IMR-90 (cell line): ENCODE results near the gene TIRAP. TPM values are rescaled to one million over a fixed set of nuclear protein-coding genes. Genes with fewer than 3 reads are reported as not detected.

Experiments
- ATAC-seq: fragments of 200-7000 bp; cut with Tn5 transposase; 2 replicates; pipeline ENCODE4 v1.9.1; 2020; ENCODE audit warnings: low read depth, mild to moderate bottlenecking, moderate library complexity
- BruUV-seq: library from RNA; stranded (reverse); fragments of 400-500 nt; replicated peaks from 2 replicates; lab custom pipeline; 2021; lab: Mats Ljungman, UMichigan
- CTCF ChIA-PET: fragments of 300-600 bp; formaldehyde crosslinking; extraction: SDS; loops from one replicate; lab custom pipeline; 2021; ENCODE audit warnings: antibody characterized with exemption; lab: Yijun Ruan, JAX
- POLR2A ChIA-PET: fragments of 300-600 bp; sonication (Branson Sonifier 250); formaldehyde crosslinking; loops from one replicate; lab custom pipeline; 2022; ENCODE audit warnings: antibody characterized with exemption; ENCODE audit not compliant: unreplicated experiment; lab: Charles Lee
- DNase-seq: peaks from one replicate; pipeline ENCODE4 v3.0.0; 2013
- H2AFZ ChIP-seq: replicated peaks from 2 replicates; pipeline ENCODE3; 2013; ENCODE audit warnings: low read length, mild to moderate bottlenecking; ENCODE audit not compliant: poor library complexity
- H2AK5ac ChIP-seq: 2 replicates; pipeline ENCODE4 v1.6.1; 2013; ENCODE audit warnings: low read depth, low read length, inconsistent platforms
- H2AK9ac ChIP-seq: replicated peaks from 2 replicates; pipeline ENCODE3; 2013; ENCODE audit warnings: mild to moderate bottlenecking, low read depth, low read length, moderate library complexity; ENCODE audit not compliant: poor library complexity
- H2BK120ac ChIP-seq: 2 replicates; pipeline ENCODE4 v1.6.1; 2013; ENCODE audit warnings: low read depth, low read length, inconsistent platforms
- H2BK15ac ChIP-seq: 3 replicates; pipeline ENCODE4 v1.6.1; 2013; ENCODE audit warnings: low read depth, low read length, inconsistent platforms
- H2BK20ac ChIP-seq: 2 replicates; pipeline ENCODE4 v1.6.1; 2013; ENCODE audit warnings: low read depth, mild to moderate bottlenecking, inconsistent platforms, low read length, moderate library complexity
- H2BK5ac ChIP-seq: 2 replicates; pipeline ENCODE4 v1.6.1; 2013; ENCODE audit warnings: mild to moderate bottlenecking, low read depth, low read length, inconsistent platforms; ENCODE audit not compliant: poor library complexity, severe bottlenecking
- H3K14ac ChIP-seq: replicated peaks from 2 replicates; pipeline ENCODE4 v1.6.1; 2013; ENCODE audit warnings: low read depth, low read length, inconsistent platforms
- H3K18ac ChIP-seq: 2 replicates; pipeline ENCODE4 v1.6.1; 2013; ENCODE audit warnings: low read depth, low read length, control low read depth
- H3K23ac ChIP-seq: 2 replicates; pipeline ENCODE4 v1.6.1; 2013; ENCODE audit warnings: low read depth, low read length, inconsistent platforms
- H3K27ac ChIP-seq: 2 replicates; pipeline ENCODE4 v1.5.1; 2013; ENCODE audit warnings: mild to moderate bottlenecking, control low read depth, low read length; ENCODE audit not compliant: insufficient read depth
- H3K27me3 ChIP-seq: 2 replicates; pipeline ENCODE4 v1.6.1; 2013; ENCODE audit warnings: low read length; ENCODE audit not compliant: control insufficient read depth, insufficient read depth
- H3K36me3 ChIP-seq: 2 replicates; pipeline ENCODE4 v1.6.1; 2013; ENCODE audit warnings: low read length, mixed read lengths; ENCODE audit not compliant: control insufficient read depth, insufficient read depth
- H3K4ac ChIP-seq: 2 replicates; pipeline ENCODE4 v1.6.1; 2013; ENCODE audit warnings: low read depth, low read length, inconsistent platforms
- H3K4me1 ChIP-seq: 2 replicates; pipeline ENCODE4 v1.6.1; 2013; ENCODE audit warnings: low read length, mixed read lengths; ENCODE audit not compliant: control insufficient read depth, insufficient read depth
- H3K4me2 ChIP-seq: 2 replicates; pipeline ENCODE4 v1.6.1; 2013; ENCODE audit warnings: low read depth, mild to moderate bottlenecking, control low read depth, low read length, moderate library complexity
- H3K4me3 ChIP-seq: 2 replicates; pipeline ENCODE4 v1.5.1; 2013; ENCODE audit warnings: low read depth, mild to moderate bottlenecking, control low read depth, low read length, moderate library complexity; ENCODE audit not compliant: insufficient read depth
- H3K56ac ChIP-seq: 2 replicates; pipeline ENCODE4 v1.6.1; 2013; ENCODE audit warnings: low read length, inconsistent platforms; ENCODE audit not compliant: insufficient read depth; ENCODE audit errors: extremely low read depth
- H3K79me1 ChIP-seq, 2 experiments: 2 replicates each; pipeline ENCODE4 v1.6.1; 2013; ENCODE audit warnings: low read length in 2 of 2, inconsistent platforms in 1 of 2, low read depth in 1 of 2
- H3K9ac ChIP-seq: 2 replicates; pipeline ENCODE4 v1.6.1; 2013; ENCODE audit warnings: low read depth, low read length, control low read depth
- H3K9me1 ChIP-seq: 2 replicates; pipeline ENCODE4 v1.6.1; 2013; ENCODE audit warnings: low read length, inconsistent platforms; ENCODE audit not compliant: insufficient read depth
- H3K9me3 ChIP-seq: 2 replicates; pipeline ENCODE4 v1.6.1; 2013; ENCODE audit warnings: low read length; ENCODE audit not compliant: control insufficient read depth, insufficient read depth
- H4K20me1 ChIP-seq: 2 replicates; pipeline ENCODE4 v1.6.1; 2013; ENCODE audit warnings: low read length, inconsistent platforms; ENCODE audit not compliant: insufficient read depth
- H4K5ac ChIP-seq: 2 replicates; pipeline ENCODE4 v1.6.1; 2013; ENCODE audit warnings: mild to moderate bottlenecking, low read depth, low read length, control low read depth
- H4K8ac ChIP-seq, 2 experiments: 2 replicates each; pipeline ENCODE4 v1.6.1; 2013; ENCODE audit warnings: low read depth in 2 of 2, low read length in 2 of 2, control low read depth in 1 of 2, inconsistent platforms in 1 of 2
- H4K91ac ChIP-seq: 2 replicates; pipeline ENCODE4 v1.6.1; 2013; ENCODE audit warnings: low read depth, low read length, inconsistent platforms; ENCODE audit not compliant: insufficient read depth
- BHLHE40 ChIP-seq: fragments of 150-350 bp; IDR thresholded peaks from 2 replicates; pipeline ENCODE4 v1.6.1; 2016; ENCODE audit warnings: mild to moderate bottlenecking, low read depth, low read length
- CEBPB ChIP-seq: IDR thresholded peaks from 2 replicates; pipeline ENCODE4 v1.6.1; 2012; ENCODE audit warnings: low read depth, low read length, improper control_type of control experiment
- CTCF ChIP-seq: conservative IDR thresholded peaks from 2 replicates; pipeline ENCODE4 v1.5.1; 2012; ENCODE audit warnings: mild to moderate bottlenecking, low read depth, low read length, improper control_type of control experiment
- ELK1 ChIP-seq: fragments of 150-350 bp; IDR thresholded peaks from 2 replicates; pipeline ENCODE4 v1.6.1; 2016; ENCODE audit warnings: low read depth, mild to moderate bottlenecking, low read length, moderate library complexity, borderline replicate concordance
- FOS ChIP-seq: fragments of 150-350 bp; IDR thresholded peaks from 2 replicates; pipeline ENCODE4 v1.6.1; 2016; ENCODE audit warnings: low read depth, low read length
- MAZ ChIP-seq: IDR thresholded peaks from 2 replicates; pipeline ENCODE4 v1.6.1; 2012; ENCODE audit warnings: low read depth, mild to moderate bottlenecking, low read length, improper control_type of control experiment, moderate library complexity, borderline replicate concordance
- MXI1 ChIP-seq: IDR thresholded peaks from 2 replicates; pipeline ENCODE4 v1.6.1; 2012; ENCODE audit warnings: low read depth, mild to moderate bottlenecking, low read length, moderate library complexity, borderline replicate concordance
- NFE2L2 ChIP-seq: fragments of 150-350 bp; IDR thresholded peaks from 2 replicates; pipeline ENCODE4 v1.6.1; 2016; ENCODE audit warnings: low read depth, mild to moderate bottlenecking, low read length
- RFX5 ChIP-seq: IDR thresholded peaks from 2 replicates; pipeline ENCODE4 v1.8.0; 2012; ENCODE audit warnings: low read depth, mild to moderate bottlenecking, low read length, moderate library complexity
- USF2 ChIP-seq: fragments of 150-350 bp; IDR thresholded peaks from 2 replicates; pipeline ENCODE4 v1.6.1; 2017; ENCODE audit warnings: mild to moderate bottlenecking, antibody characterized with exemption, low read length, low read depth
- WGBS, 2 experiments: methylation state at CpG; one replicate each; pipeline versions ENCODE4 v1.1.5 to v1.1.7; 2013; ENCODE audit warnings: missing lambda C conversion rate in 2 of 2; ENCODE audit not compliant: insufficient read length in 1 of 2; ENCODE audit errors: extremely low coverage in 2 of 2; 5-methylcytosine and 5-hydroxymethylcytosine counted together
- dilution Hi-C: fragments of 300-500 bp; cut with HindIII; formaldehyde crosslinking; loops from one replicate; pipeline ENCODE4 v1.14.3; 2018; ENCODE audit warnings: low sequenced_read_pairs; ENCODE audit not compliant: unreplicated experiment
- in situ Hi-C: fragments of 300-500 bp; cut with MboI; formaldehyde crosslinking; loops from 3 replicates; pipeline ENCODE4 v1.14.3; 2019; ENCODE audit warnings: low sequenced_read_pairs, inconsistent platforms, mixed read lengths
- intact Hi-C: fragments of 100-400 bp; cut with micrococcal nuclease; formaldehyde crosslinking; loops from 2 replicates; pipeline ENCODE4 v1.10.0; 2022
- polyA plus RNA-seq, 3 experiments: library from polyadenylated mRNA; depleted of rRNA; stranded (reverse); fragments of >200 nt; gene quantifications; 2 replicates each; pipeline ENCODE4 v1.2.3, GENCODE V29; 2012; ENCODE audit warnings: low replicate concordance in 1 of 3
- total RNA-seq: library from RNA; depleted of rRNA; stranded (reverse); fragments of >200 nt; gene quantifications from 2 replicates; pipeline ENCODE4 v1.2.3, GENCODE V29; 2012

TIRAP gene
- total and polyA plus RNA-seq, 2 of the 4 experiments (the other 2 are of a cell fraction) = 3.0 to 7.4 TPM

- Histone ChIP-seq H2BK5ac (no peak overlapping the region), H3K4me3 (no peak overlapping the region), H3K4me2 (no peak overlapping the region), H3K14ac (no peak overlapping the region), H3K9me3 (no peaks in the 10 kb centered on the region), H2AFZ (no peak overlapping the region), H4K8ac (no peak overlapping the region), H3K27me3 (no peaks in the 10 kb centered on the region), H3K9ac (no peak overlapping the region), H3K56ac (no peak overlapping the region), H3K27ac (no peak overlapping the region), H3K9me1 (peaks cover 28% of the 10 kb centered on the region), H3K79me1 (peaks cover 0 to 32% of the 10 kb centered on the region in 2 experiments; a peak in 3 of 4 replicates), H2AK9ac (no peak overlapping the region), H3K4ac (no peak overlapping the region), H4K91ac (no peak overlapping the region), H4K5ac (no peak overlapping the region), H2AK5ac (no peak overlapping the region), H2BK20ac (no peak overlapping the region), H2BK15ac (no peak overlapping the region), H3K23ac (no peak overlapping the region), H2BK120ac (no peak overlapping the region), H3K18ac (no peak overlapping the region), H4K20me1 (no peaks in the 10 kb centered on the region), H3K36me3 (peaks cover 16% of the 10 kb centered on the region; the same call in 1 of the 2 replicates), H3K4me1 (peaks cover 21% of the 10 kb centered on the region)
- dilution Hi-C loops (no loop called here), intact Hi-C loops (no loop called here), in situ Hi-C loops (no loop called here)
- no TSS peak for BruUV-seq
- ATAC-seq = no peak
- TF ChIP-seq CEBPB (no peak), RFX5 (no peak), MAZ (no peak), ELK1 (no peak), NFE2L2 (no peak), BHLHE40 (no peak), FOS (no peak), USF2 (no peak), CTCF (no peak), MXI1 (no peak)
- DNase-seq = no peak
- WGBS, 2 experiments = 97% methylated on average over 10 of the region's 16 CpGs; no CpG with 5 or more reads in 1 of the 2 experiments
- ChIA-PET CTCF (interaction anchor here (0.6 kb wide), 1 partner anchor 543 kb away, joined by 3 read pairs; no protein-coding TSS in a partner anchor), POLR2A (no interaction called here)
These were observed 60.2 kb downstream of the TIRAP start for GRCh38 chr11:126343051-126343450.
